Measurements from ENCODE around the gene KDM2B.

KDM2B gene

DNA sequence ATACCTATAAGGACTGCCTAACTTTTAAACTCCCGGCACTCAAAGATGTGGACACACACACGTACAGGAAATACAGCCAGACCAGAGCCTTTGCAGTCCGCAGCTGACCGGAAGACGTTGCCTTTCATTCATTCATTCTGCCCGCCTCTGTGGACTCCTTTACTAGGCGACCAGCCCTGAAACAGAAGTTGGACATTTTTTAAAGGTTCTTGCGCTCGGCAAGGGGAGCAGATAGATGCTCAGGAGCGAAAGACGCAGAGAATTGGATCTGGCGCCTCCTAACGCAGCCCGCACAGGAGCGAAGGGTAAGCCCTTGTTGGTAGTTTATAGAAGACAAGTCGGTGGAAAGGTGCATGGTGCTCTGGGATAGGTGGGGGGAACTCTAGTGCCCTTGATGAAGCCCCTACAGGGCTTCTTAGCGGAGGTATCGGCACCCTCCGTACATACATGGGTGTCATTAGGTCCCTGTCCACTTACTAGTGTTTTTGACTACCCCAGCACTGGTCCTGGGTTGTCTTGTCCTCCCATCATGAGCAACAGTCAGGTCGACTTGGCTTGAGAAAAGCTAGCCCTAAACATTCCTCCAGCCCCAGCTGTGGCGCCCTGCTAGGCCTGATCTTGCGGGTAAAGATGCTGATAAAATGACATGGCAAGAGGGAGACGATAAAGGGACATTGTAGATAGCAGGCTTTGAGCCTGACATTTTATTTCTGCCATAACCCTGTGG lies at the start of gene KDM2B:
KDM2B (minus strand) TSS at position 65 of the 727 bp plus-strand sequence. CDS start 112 bp downstream, outside the sequence.
- no peak for TF ChIP-seq EZH2phosphoT487 (IDR thresholded peaks at IDR 0.05; ENCODE audit: borderline replicate concordance, low read length)
- TF ChIP-seq, protein P1, sequence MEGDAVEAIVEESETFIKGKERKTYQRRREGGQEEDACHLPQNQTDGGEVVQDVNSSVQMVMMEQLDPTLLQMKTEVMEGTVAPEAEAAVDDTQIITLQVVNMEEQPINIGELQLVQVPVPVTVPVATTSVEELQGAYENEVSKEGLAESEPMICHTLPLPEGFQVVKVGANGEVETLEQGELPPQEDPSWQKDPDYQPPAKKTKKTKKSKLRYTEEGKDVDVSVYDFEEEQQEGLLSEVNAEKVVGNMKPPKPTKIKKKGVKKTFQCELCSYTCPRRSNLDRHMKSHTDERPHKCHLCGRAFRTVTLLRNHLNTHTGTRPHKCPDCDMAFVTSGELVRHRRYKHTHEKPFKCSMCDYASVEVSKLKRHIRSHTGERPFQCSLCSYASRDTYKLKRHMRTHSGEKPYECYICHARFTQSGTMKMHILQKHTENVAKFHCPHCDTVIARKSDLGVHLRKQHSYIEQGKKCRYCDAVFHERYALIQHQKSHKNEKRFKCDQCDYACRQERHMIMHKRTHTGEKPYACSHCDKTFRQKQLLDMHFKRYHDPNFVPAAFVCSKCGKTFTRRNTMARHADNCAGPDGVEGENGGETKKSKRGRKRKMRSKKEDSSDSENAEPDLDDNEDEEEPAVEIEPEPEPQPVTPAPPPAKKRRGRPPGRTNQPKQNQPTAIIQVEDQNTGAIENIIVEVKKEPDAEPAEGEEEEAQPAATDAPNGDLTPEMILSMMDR (IDR thresholded peaks at IDR 0.05; ENCODE audit: low read depth, low read length, poor library complexity, severe bottlenecking): peak; percentile 38
- Histone ChIP-seq H3K27me3 (ENCODE audit: control insufficient read depth, low read length) (no peaks in the 10 kb centered on the region), H3K36me3 (ENCODE audit: control insufficient read depth, low read length) (peaks cover 3% of the 10 kb centered on the region; the same call in 1 of the 2 replicates), H3K27ac (ENCODE audit: low read depth, low read length) (peak within 1 kb of the TSS; percentile 68), H3K9me3 (ENCODE audit: control insufficient read depth, insufficient read depth, low read length) (no peaks in the 10 kb centered on the region), H4K20me1 (ENCODE audit: control insufficient read depth, insufficient read depth, low read depth, low read length) (no peaks in the 10 kb centered on the region), H3K9me2 (replicated peaks; ENCODE audit: control insufficient read depth, low read length) (no peaks in the 10 kb centered on the region), H3K4me1 (ENCODE audit: control insufficient read depth, low read length) (peaks cover 49% of the 10 kb centered on the region), H3F3A (ENCODE audit: control insufficient read depth, insufficient read depth) (peaks cover 8% of the 10 kb centered on the region; the same call in 1 of the 2 replicates), H3K4me3 (ENCODE audit: low read length) (peak within 1 kb of the TSS; percentile 77), H3K4me2 (ENCODE audit: low read length) (peak within 1 kb of the TSS; percentile 80), H3K79me2 (ENCODE audit: control insufficient read depth, low read length) (peaks cover 9% of the 10 kb centered on the region)

DNA sequence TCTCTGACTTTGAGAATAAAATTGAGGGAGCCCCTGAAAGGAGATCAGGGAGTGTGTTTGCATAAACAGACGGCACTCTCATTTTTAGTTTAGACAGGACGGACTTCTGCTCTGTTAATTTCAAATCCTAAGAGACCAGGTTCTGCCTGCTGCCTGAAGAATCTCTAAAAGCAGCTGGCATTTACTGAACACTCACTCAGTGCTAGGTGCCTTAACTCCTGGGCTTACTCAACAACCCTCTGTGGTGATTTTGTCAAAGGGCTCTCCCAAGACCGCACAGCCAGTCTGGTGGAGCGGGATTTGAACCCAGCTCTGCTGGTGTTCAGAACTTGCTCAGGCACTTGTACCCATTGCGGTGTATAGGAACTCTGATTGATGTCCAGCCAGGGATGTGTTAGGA lies 47.7 kb upstream of the KDM2B start:
- H3K27ac ChIP-seq (ENCODE audit: low read depth, low read length): no peak overlapping the region
- peaks cover 25% of the 10 kb centered on the region for H3K36me3 ChIP-seq (ENCODE audit: control insufficient read depth, low read length)
- peaks cover 7% of the 10 kb centered on the region for H4K20me1 ChIP-seq (ENCODE audit: control insufficient read depth, insufficient read depth, low read depth, low read length)
- H3K4me3 ChIP-seq (ENCODE audit: low read length): peak overlapping the region; percentile 79
- H3K27me3 ChIP-seq (ENCODE audit: control insufficient read depth, low read length): no peaks in the 10 kb centered on the region
- no peaks in the 10 kb centered on the region for H3F3A ChIP-seq (ENCODE audit: control insufficient read depth, insufficient read depth)
- no peaks in the 10 kb centered on the region for H3K9me2 ChIP-seq (replicated peaks; ENCODE audit: control insufficient read depth, low read length)
- TF ChIP-seq, protein P1 (IDR thresholded peaks at IDR 0.05; ENCODE audit: low read depth, low read length, poor library complexity, severe bottlenecking): no peak
- TF ChIP-seq EZH2phosphoT487 (IDR thresholded peaks at IDR 0.05; ENCODE audit: borderline replicate concordance, low read length): no peak
- H3K4me2 ChIP-seq (ENCODE audit: low read length): peak overlapping the region; percentile 99
- H3K4me1 ChIP-seq (ENCODE audit: control insufficient read depth, low read length): peaks cover 58% of the 10 kb centered on the region
- H3K9me3 ChIP-seq (ENCODE audit: control insufficient read depth, insufficient read depth, low read length): no peaks in the 10 kb centered on the region
- H3K79me2 ChIP-seq (ENCODE audit: control insufficient read depth, low read length): peaks cover 66% of the 10 kb centered on the region

DNA sequence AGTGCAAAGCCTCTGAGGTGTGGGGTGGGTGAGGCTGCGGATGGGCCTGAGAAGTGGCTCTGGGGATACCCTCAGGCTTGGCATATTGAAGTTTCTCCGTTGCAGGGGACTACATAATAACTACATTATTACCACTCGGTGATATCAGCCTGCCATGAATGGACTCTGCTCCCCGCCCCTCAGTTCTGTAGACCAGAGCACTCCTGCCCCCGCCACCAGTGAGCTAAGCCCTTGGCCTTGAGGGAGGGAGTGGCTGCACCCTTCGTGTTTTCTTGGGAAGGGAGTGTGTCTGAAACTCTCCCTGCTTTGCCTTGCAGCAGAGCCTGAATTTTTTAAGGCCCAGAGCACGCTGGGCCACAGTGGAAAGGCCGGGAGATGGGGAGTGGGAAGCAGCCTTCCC lies 47.2 kb upstream of the KDM2B start:
- Histone ChIP-seq H3K4me3 (ENCODE audit: low read length) (peak overlapping the region; percentile 79), H3K79me2 (ENCODE audit: control insufficient read depth, low read length) (peaks cover 62% of the 10 kb centered on the region), H3K36me3 (ENCODE audit: control insufficient read depth, low read length) (peaks cover 25% of the 10 kb centered on the region), H3K4me2 (ENCODE audit: low read length) (peak overlapping the region; percentile 99), H3K9me2 (replicated peaks; ENCODE audit: control insufficient read depth, low read length) (no peaks in the 10 kb centered on the region), H3K27ac (ENCODE audit: low read depth, low read length) (peak overlapping the region; percentile 67), H3K27me3 (ENCODE audit: control insufficient read depth, low read length) (no peaks in the 10 kb centered on the region), H3K9me3 (ENCODE audit: control insufficient read depth, insufficient read depth, low read length) (no peaks in the 10 kb centered on the region), H3K4me1 (ENCODE audit: control insufficient read depth, low read length) (peaks cover 58% of the 10 kb centered on the region), H3F3A (ENCODE audit: control insufficient read depth, insufficient read depth) (no peaks in the 10 kb centered on the region), H4K20me1 (ENCODE audit: control insufficient read depth, insufficient read depth, low read depth, low read length) (peaks cover 7% of the 10 kb centered on the region)
- TF ChIP-seq EZH2phosphoT487 (IDR thresholded peaks at IDR 0.05; ENCODE audit: borderline replicate concordance, low read length): no peak
- TF ChIP-seq, protein P1 (IDR thresholded peaks at IDR 0.05; ENCODE audit: low read depth, low read length, poor library complexity, severe bottlenecking): no peak

Data from DOHH2 (cell line).